Lower leg skin (tissue), 3 donors: ENCODE results near the gene THSD1.

Experiments used
- CTCF ChIP-seq, 3 donors: fragments of 450-650 bp; IDR thresholded peaks; one replicate each; pipeline ENCODE4 v1.5.1; 2016; ENCODE audit warnings: antibody characterized with exemption in 3 of 3, mild to moderate bottlenecking in 3 of 3, moderate library complexity in 2 of 3
- POLR2A ChIP-seq, 2 donors: fragments of 450-650 bp; IDR thresholded peaks; one replicate each; pipeline ENCODE4 v1.6.1; 2016 to 2017; ENCODE audit warnings: antibody characterized with exemption in 2 of 2, mild to moderate bottlenecking in 1 of 2, moderate library complexity in 1 of 2

GRCh38 chr13:52385870-52386269, 20.1 kb downstream of the THSD1 start:
- TF ChIP-seq CTCF (IDR thresholded peaks at IDR 0.05) = no peak
- no peak for TF ChIP-seq POLR2A (IDR thresholded peaks at IDR 0.05)
